Osteoblast (primary cell): Measurements from ENCODE around the gene ANO1. TPM values are rescaled to one million over a fixed set of nuclear protein-coding genes. Genes with fewer than 3 reads are reported as not detected.
A peak's percentile ranks its signal among the peaks of the same experiment; 100 is the strongest.

Experiments
- DNase-seq: peaks from one replicate; pipeline ENCODE4 v3.0.0; 2011; ENCODE audit warnings: low spot score, mixed read lengths; ENCODE audit not compliant: insufficient read length; ENCODE audit errors: missing footprints
- H2AFZ ChIP-seq: 2 replicates; pipeline ENCODE4 v1.6.0; 2011; ENCODE audit warnings: mild to moderate bottlenecking, low read length
- H3K27ac ChIP-seq: 2 replicates; pipeline ENCODE4 v1.5.1; 2011; ENCODE audit warnings: mild to moderate bottlenecking, low read depth, low read length, moderate library complexity
- H3K27me3 ChIP-seq: 2 replicates; pipeline ENCODE4 v1.6.0; 2012; ENCODE audit warnings: mild to moderate bottlenecking, control low read depth, inconsistent platforms, low read length, moderate library complexity; ENCODE audit not compliant: insufficient read depth
- H3K36me3 ChIP-seq: 2 replicates; pipeline ENCODE4 v1.5.1; 2011; ENCODE audit warnings: mild to moderate bottlenecking, low read length, control low read depth, moderate library complexity; ENCODE audit not compliant: insufficient read depth
- H3K4me1 ChIP-seq: 2 replicates; pipeline ENCODE4 v1.5.1; 2011; ENCODE audit warnings: mild to moderate bottlenecking, low read length, control low read depth, moderate library complexity; ENCODE audit not compliant: insufficient read depth
- H3K4me2 ChIP-seq: 2 replicates; pipeline ENCODE4 v1.6.0; 2011; ENCODE audit warnings: mild to moderate bottlenecking, low read length; ENCODE audit not compliant: insufficient read depth
- H3K4me3 ChIP-seq: fragments of 200-600 bp; sonication (generic); 3 replicates; pipeline ENCODE4 v1.5.1; 2012; ENCODE audit warnings: mild to moderate bottlenecking, low read length, inconsistent platforms; ENCODE audit not compliant: insufficient read depth
- H3K79me2 ChIP-seq: 2 replicates; pipeline ENCODE4 v1.6.0; 2012; ENCODE audit warnings: mild to moderate bottlenecking, low read length, control low read depth, inconsistent platforms; ENCODE audit not compliant: insufficient read depth
- H3K9me3 ChIP-seq: 2 replicates; pipeline ENCODE4 v1.5.1; 2011; ENCODE audit warnings: low read depth, low read length, control low read depth
- H4K20me1 ChIP-seq: 2 replicates; pipeline ENCODE4 v1.6.0; 2012; ENCODE audit warnings: mild to moderate bottlenecking, low read length, control low read depth; ENCODE audit not compliant: insufficient read depth
- total RNA-seq: library from RNA; depleted of rRNA; stranded (reverse); fragments of >200 nt; gene quantifications from 2 replicates; pipeline ENCODE4 v1.2.3, GENCODE V29; 2012
- TF ChIP-seq, protein P1 (sequence below): IDR thresholded peaks from 2 replicates; pipeline ENCODE4 v1.5.1; 2011; ENCODE audit warnings: mild to moderate bottlenecking, low read depth, low read length, moderate library complexity; ENCODE audit errors: extremely low read depth

The ANO1 gene
- total RNA-seq, 1 donor, result not detected

DNA sequence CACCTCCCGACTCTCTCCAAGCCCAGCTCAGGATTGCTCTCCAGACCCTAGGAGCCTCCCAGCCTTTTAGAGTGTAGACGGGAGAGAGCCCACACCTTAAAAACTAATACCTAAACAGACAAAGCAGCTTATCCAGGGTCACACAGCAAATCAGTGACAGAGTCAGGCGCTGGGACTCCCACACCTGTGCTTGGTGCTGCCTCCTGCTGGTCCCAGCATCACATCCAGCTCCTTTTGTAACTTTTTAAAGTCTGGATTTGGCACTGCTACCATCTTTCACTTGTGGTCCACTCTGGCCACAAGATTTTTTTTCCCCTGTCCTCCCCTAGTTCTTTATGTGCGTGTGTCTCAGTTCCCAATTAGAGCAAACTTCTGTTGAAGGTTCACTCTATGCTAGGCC lies 4.7 kb downstream of the ANO1 start:
- no peaks in the 10 kb centered on the region for H3K79me2 ChIP-seq

DNA sequence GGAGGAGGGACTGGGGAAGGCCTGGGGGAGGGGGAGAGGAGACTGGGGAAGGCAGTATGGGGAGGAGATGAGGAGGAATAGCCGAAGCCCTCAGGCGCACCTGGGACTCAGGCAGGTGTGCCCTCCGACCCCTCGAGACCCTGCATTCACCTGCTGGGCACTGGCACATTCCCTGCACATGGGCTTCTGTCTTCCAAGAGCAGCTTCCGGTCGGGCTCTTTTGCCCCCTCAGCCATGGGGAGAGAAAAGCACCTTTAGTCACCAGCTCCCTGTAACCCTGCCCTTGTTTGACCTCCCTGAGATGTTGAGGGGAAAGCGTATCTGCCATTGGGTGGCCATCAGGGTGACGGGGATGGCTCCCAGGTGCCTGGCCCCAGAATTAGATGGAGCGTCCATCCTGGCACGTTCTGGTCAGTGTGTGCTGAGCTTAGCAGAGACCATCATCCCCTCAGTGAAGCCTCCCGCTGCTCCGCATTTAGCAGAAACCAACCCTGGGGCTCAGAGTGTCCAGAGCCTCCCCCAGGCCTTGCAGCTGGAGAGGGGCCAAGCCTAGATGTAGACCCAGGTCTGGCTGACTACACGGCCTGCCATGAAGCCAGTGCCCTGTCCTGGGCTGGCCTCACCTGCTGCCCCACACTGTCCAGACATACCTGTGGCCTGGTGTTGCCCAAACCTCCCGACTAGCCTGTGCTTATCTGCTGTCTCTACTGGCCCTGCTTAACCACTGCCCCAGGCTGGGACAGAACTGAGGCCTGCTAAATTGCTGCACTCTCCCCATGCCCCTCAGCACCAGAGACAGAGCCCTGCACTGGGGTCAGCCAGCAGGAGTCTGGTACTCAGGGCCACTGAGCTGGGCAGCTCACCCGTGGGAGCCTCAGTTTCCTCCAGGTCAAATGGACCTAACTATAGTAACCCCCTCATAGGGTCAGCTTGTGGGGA lies 6.2 kb downstream of the ANO1 start:
- TF ChIP-seq, protein P1, sequence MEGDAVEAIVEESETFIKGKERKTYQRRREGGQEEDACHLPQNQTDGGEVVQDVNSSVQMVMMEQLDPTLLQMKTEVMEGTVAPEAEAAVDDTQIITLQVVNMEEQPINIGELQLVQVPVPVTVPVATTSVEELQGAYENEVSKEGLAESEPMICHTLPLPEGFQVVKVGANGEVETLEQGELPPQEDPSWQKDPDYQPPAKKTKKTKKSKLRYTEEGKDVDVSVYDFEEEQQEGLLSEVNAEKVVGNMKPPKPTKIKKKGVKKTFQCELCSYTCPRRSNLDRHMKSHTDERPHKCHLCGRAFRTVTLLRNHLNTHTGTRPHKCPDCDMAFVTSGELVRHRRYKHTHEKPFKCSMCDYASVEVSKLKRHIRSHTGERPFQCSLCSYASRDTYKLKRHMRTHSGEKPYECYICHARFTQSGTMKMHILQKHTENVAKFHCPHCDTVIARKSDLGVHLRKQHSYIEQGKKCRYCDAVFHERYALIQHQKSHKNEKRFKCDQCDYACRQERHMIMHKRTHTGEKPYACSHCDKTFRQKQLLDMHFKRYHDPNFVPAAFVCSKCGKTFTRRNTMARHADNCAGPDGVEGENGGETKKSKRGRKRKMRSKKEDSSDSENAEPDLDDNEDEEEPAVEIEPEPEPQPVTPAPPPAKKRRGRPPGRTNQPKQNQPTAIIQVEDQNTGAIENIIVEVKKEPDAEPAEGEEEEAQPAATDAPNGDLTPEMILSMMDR, result no peak
- peaks cover 11% of the 10 kb centered on the region for H3K27me3 ChIP-seq
- H3K79me2 ChIP-seq, result no peaks in the 10 kb centered on the region

More for the DNA sequence above, 4.7 kb downstream of the ANO1 start:
- Histone ChIP-seq H3K36me3 (no peaks in the 10 kb centered on the region), H3K4me3 (no peak overlapping the region), H3K9me3 (no peaks in the 10 kb centered on the region), H3K4me2 (no peak overlapping the region), H2AFZ (no peak overlapping the region), H3K4me1 (no peaks in the 10 kb centered on the region), H4K20me1 (no peaks in the 10 kb centered on the region), H3K27ac (no peak overlapping the region), H3K27me3 (peaks cover 19% of the 10 kb centered on the region)
- TF ChIP-seq, protein P1, result peak; percentile 32
- peak; percentile 89 for DNase-seq

DNA sequence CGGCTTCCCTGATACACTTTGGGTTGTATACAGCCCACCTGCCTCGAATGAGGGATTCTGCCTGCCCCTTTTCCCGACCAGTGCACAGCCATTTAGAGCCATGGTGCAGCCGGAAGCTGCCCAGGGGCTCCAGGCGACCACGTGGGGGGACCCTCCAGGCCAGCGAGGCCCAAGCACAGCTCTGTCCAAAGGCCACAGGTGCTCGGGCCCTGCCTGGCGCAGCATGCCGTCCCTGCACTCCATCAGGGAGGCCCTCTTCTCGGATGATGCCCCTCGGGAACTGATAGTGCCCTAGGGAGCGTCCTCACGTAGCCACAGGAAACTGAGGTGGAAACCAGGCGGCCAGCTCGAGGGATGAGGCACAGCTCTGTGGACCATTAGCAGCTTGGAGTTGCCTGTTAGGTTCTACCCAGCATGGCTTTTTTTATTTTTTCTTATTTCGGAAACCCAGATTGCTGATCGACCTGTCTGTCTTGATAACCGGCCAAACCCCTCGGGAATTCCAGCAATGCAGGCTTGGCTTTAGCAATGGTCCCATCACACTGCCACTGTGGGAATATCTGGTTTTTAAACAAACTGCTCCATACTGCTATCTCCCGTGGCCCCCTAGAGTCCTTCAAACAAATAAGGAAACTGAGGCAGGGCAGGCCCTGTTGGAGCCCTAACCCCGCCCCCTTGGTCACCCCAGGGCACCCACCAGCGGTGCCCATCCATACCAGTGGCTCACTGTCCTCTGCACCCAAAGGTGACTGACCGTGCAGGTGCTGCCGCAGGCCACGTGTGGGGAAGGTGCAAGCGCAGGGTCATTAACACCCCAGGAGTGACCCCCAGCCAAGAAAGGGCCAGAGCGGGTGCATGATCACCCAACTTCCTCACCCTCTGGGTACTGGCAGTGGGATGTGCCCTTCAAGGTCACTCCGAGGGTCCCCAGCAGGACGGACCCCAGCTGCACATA lies 8.0 kb downstream of the ANO1 start:
- Histone ChIP-seq H4K20me1 (no peaks in the 10 kb centered on the region), H2AFZ (no peak overlapping the region), H3K4me2 (no peak overlapping the region), H3K9me3 (no peaks in the 10 kb centered on the region), H3K4me3 (no peak overlapping the region), H3K79me2 (no peaks in the 10 kb centered on the region), H3K27ac (no peak overlapping the region), H3K36me3 (no peaks in the 10 kb centered on the region), H3K4me1 (peaks cover under 1% of the 10 kb centered on the region), H3K27me3 (no peaks in the 10 kb centered on the region)
- TF ChIP-seq, protein P1, result no peak
- DNase-seq, result no peak

More for the DNA sequence above, 6.2 kb downstream of the ANO1 start:
- no peak overlapping the region for H2AFZ ChIP-seq
- H3K9me3 ChIP-seq, result no peaks in the 10 kb centered on the region
- no peaks in the 10 kb centered on the region for H4K20me1 ChIP-seq
- H3K36me3 ChIP-seq, result no peaks in the 10 kb centered on the region
- no peak overlapping the region for H3K4me2 ChIP-seq
- H3K4me1 ChIP-seq, result no peaks in the 10 kb centered on the region
- H3K27ac ChIP-seq, result no peak overlapping the region
- DNase-seq, result peak; percentile 80
- H3K4me3 ChIP-seq, result no peak overlapping the region
